HepG2 (cell line): ENCODE data around the gene TFDP1. TPM values are rescaled to one million over a fixed set of nuclear protein-coding genes. Genes with fewer than 3 reads are reported as not detected.

Source experiments
- ATAC-seq: fragments of 200-7000 bp; cut with Tn5 transposase; 3 replicates; pipeline ENCODE4 v1.9.1; 2020; ENCODE audit warnings: mild to moderate bottlenecking, moderate library complexity
- BruUV-seq: library from RNA; stranded (reverse); fragments of 400-500 nt; replicated peaks from 2 replicates; lab custom pipeline; 2021; lab: Mats Ljungman, UMichigan
- CTCF ChIA-PET: fragments of 300-600 bp; formaldehyde crosslinking; extraction: SDS; loops from one replicate; lab custom pipeline; 2021; ENCODE audit warnings: low total read pairs, inconsistent platforms, low intra/inter-chr PET ratio; lab: Yijun Ruan, JAX
- POLR2A ChIA-PET: fragments of 350-600 bp; sonication (Branson Sonifier 250); formaldehyde crosslinking; loops from one replicate; lab custom pipeline; 2020; ENCODE audit warnings: antibody characterized with exemption, inconsistent platforms; lab: Yijun Ruan, JAX
- DNase-seq: peaks from one replicate; pipeline ENCODE4 v3.0.0-alpha.2; 2015; ENCODE audit warnings: low spot score
- FAIRE-seq: peaks from 3 replicates; lab custom pipeline; 2011; peaks lifted over from hg19 to GRCh38; lab: Jason Lieb, UNC
- H2AFZ ChIP-seq: one replicate; pipeline ENCODE4 v1.6.1; 2011; ENCODE audit warnings: low read length, inconsistent platforms
- H3K27ac ChIP-seq: fragments of 300-600 bp; 3 replicates; pipeline ENCODE4 v1.8.0; 2011; ENCODE audit warnings: mixed run types, mild to moderate bottlenecking, mixed read lengths, low read length, inconsistent platforms; ENCODE audit not compliant: insufficient read depth; ENCODE audit errors: extremely low read length
- H3K27me3 ChIP-seq, 2 experiments: fragments of 200-600 bp in 1 of 2; 2 replicates in 1 of 2; 3 replicates in 1 of 2; pipeline versions ENCODE4 v1.6.0 to v1.8.0; 2011; ENCODE audit warnings: low read length in 2 of 2, mild to moderate bottlenecking in 2 of 2, moderate library complexity in 2 of 2, inconsistent platforms in 1 of 2; ENCODE audit not compliant: insufficient read depth in 2 of 2, control insufficient read depth in 1 of 2
- H3K36me3 ChIP-seq, 2 experiments: fragments of 200-600 bp in 1 of 2; replicated peaks in 1 of 2; 2 replicates in 1 of 2; 3 replicates in 1 of 2; pipeline versions ENCODE4 v1.5.1 to v1.8.0; 2011; ENCODE audit warnings: low read length in 2 of 2, inconsistent platforms in 1 of 2; ENCODE audit not compliant: insufficient read depth in 2 of 2, control insufficient read depth in 1 of 2
- H3K4me1 ChIP-seq: 2 replicates; pipeline ENCODE4 v1.5.1; 2012; ENCODE audit warnings: low read length, inconsistent platforms; ENCODE audit not compliant: insufficient read depth
- H3K4me2 ChIP-seq: 2 replicates; pipeline ENCODE4 v1.6.0; 2011; ENCODE audit warnings: low read depth, low read length, inconsistent platforms
- H3K4me3 ChIP-seq, 3 experiments: fragments of 200-600 bp in 1 of 3; sonication (generic), shearing (Covaris generic) in 1 of 3; replicated peaks in 1 of 3; 2 replicates each; pipeline ENCODE4 v1.5.1; 2011 to 2016; ENCODE audit warnings: low read length in 3 of 3, inconsistent platforms in 2 of 3, low read depth in 2 of 3, mild to moderate bottlenecking in 2 of 3, control low read depth in 1 of 3, mixed read lengths in 1 of 3; ENCODE audit not compliant: insufficient read depth in 1 of 3
- H3K79me2 ChIP-seq: one replicate; pipeline ENCODE4 v1.6.1; 2011; ENCODE audit warnings: low read length, inconsistent platforms; ENCODE audit not compliant: insufficient read depth
- H3K9ac ChIP-seq: 2 replicates; pipeline ENCODE4 v1.6.0; 2011; ENCODE audit warnings: mild to moderate bottlenecking, low read depth, low read length, inconsistent platforms; ENCODE audit not compliant: insufficient read depth
- H3K9me3 ChIP-seq: 2 replicates; pipeline ENCODE4 v1.5.1; 2012; ENCODE audit warnings: mild to moderate bottlenecking, low read length
- H4K20me1 ChIP-seq: 2 replicates; pipeline ENCODE4 v1.6.0; 2011; ENCODE audit warnings: inconsistent platforms, mild to moderate bottlenecking, low read length, moderate library complexity; ENCODE audit not compliant: insufficient read depth
- ARHGAP35 ChIP-seq: sonication (generic); formaldehyde crosslinking; IDR thresholded peaks from 2 replicates; pipeline ENCODE4 v1.9.0; 2022; ENCODE audit warnings: mild to moderate bottlenecking, inconsistent platforms, moderate library complexity, missing genetic modification reagents, borderline replicate concordance
- ATRX ChIP-seq: sonication (generic); formaldehyde crosslinking; IDR thresholded peaks from 2 replicates; pipeline ENCODE4 v1.4.0; 2020; ENCODE audit warnings: missing genetic modification reagents, borderline replicate concordance
- CSRNP2 ChIP-seq: sonication (generic); formaldehyde crosslinking; conservative IDR thresholded peaks from 2 replicates; pipeline ENCODE4 v1.8.0; 2022; ENCODE audit warnings: low read depth, missing genetic modification reagents
- ESRRA ChIP-seq: sonication (generic); formaldehyde crosslinking; IDR thresholded peaks from 2 replicates; pipeline ENCODE4 v1.5.1; 2020; ENCODE audit warnings: mild to moderate bottlenecking, low read depth, missing genetic modification reagents
- FOXK1 ChIP-seq: sonication (generic); formaldehyde crosslinking; IDR thresholded peaks from 2 replicates; pipeline ENCODE4 v1.4.0; 2020; ENCODE audit warnings: low read depth, missing genetic modification reagents, borderline replicate concordance
- GABPB1 ChIP-seq: IDR thresholded peaks from 2 replicates; pipeline ENCODE4 v1.6.1; 2016; ENCODE audit warnings: mild to moderate bottlenecking, missing genetic modification reagents, moderate library complexity, missing compliant biosample characterization
- GLMP ChIP-seq: sonication (generic); formaldehyde crosslinking; IDR thresholded peaks from 2 replicates; pipeline ENCODE4 v1.9.0; 2021; ENCODE audit warnings: missing genetic modification reagents, mild to moderate bottlenecking, borderline replicate concordance
- KMT2B ChIP-seq: IDR thresholded peaks from 2 replicates; pipeline ENCODE4 v1.6.1; 2016; ENCODE audit warnings: missing genetic modification reagents, missing compliant biosample characterization
- POLR2AphosphoS2 ChIP-seq: IDR thresholded peaks from 2 replicates; pipeline ENCODE4 v1.6.1; 2011; ENCODE audit warnings: low read depth, low read length, improper control_type of control experiment
- RORA ChIP-seq: sonication (generic); formaldehyde crosslinking; IDR thresholded peaks from 2 replicates; pipeline ENCODE4 v1.5.0; 2020; ENCODE audit warnings: mild to moderate bottlenecking, missing genetic modification reagents, moderate library complexity
- SP5 ChIP-seq: IDR thresholded peaks from 2 replicates; pipeline ENCODE4 v1.6.1; 2016; ENCODE audit warnings: low read depth, borderline replicate concordance
- ZBTB42 ChIP-seq: sonication (generic); formaldehyde crosslinking; IDR thresholded peaks from 2 replicates; pipeline ENCODE4 v1.5.0; 2020; ENCODE audit warnings: mild to moderate bottlenecking, missing genetic modification reagents
- ZNF547 ChIP-seq: sonication (generic); formaldehyde crosslinking; IDR thresholded peaks from 2 replicates; pipeline ENCODE4 v1.5.1; 2020; ENCODE audit warnings: mild to moderate bottlenecking, missing genetic modification reagents
- ZNF749 ChIP-seq: sonication (generic); formaldehyde crosslinking; IDR thresholded peaks from 2 replicates; pipeline ENCODE4 v1.8.0; 2022; ENCODE audit warnings: mild to moderate bottlenecking, missing genetic modification reagents, moderate library complexity, borderline replicate concordance
- WGBS: methylation state at CpG from one replicate; pipeline ENCODE4 v1.1.6; 2017; ENCODE audit warnings: low lambda C conversion rate; 5-methylcytosine and 5-hydroxymethylcytosine counted together
- in situ Hi-C: cut with HindIII; loops from 2 replicates; pipeline ENCODE4 v1.10.0; 2017; ENCODE audit warnings: low pct_unique_long_range_greater_than_20kb; ENCODE audit not compliant: extremely low pct_ligation_motif_present
- intact Hi-C: fragments of 100-400 bp; cut with micrococcal nuclease; formaldehyde crosslinking; loops from one replicate; pipeline ENCODE4 v1.10.0; 2022; ENCODE audit not compliant: unreplicated experiment
- polyA plus RNA-seq, 8 experiments: library from polyadenylated mRNA; depleted of rRNA in 3 of 8; stranded (reverse) in 7 of 8; unstranded in 1 of 8; fragments of >200 nt; fragmentation: Illumina TruSeq in 4 of 8; extraction: Trizol in 4 of 8; gene quantifications; 2 replicates each; pipeline versions ENCODE4 v1.2.1 to v1.2.3, GENCODE V29; 2011 to 2016; ENCODE audit warnings: low read depth in 4 of 8, missing spikeins in 1 of 8, mixed read lengths in 1 of 8; ENCODE audit not compliant: insufficient read depth in 1 of 8
- total RNA-seq, 5 experiments: library from RNA; depleted of rRNA; stranded (reverse); fragments of >200 nt; fragmentation: Illumina TruSeq; extraction: Trizol; gene quantifications; 2 replicates each; pipeline ENCODE4 v1.2.3, GENCODE V29; 2016; ENCODE audit warnings: low read depth in 1 of 5

The TFDP1 gene
- total and polyA plus RNA-seq, 2 of the 13 experiments (the other 11 are each of a cell fraction or from before 2014, with no cell fraction given), result 38.0 to 84.2 TPM

- H2AFZ ChIP-seq, result no peak overlapping the region
- TF ChIP-seq ZBTB42 (CRISPR knock-in tag), result no peak
- H3K27ac ChIP-seq, result no peak overlapping the region
- H3K27me3 ChIP-seq, result no peaks in the 10 kb centered on the region
- intact Hi-C loops (no loop called here), in situ Hi-C loops (no loop called here)
- peaks cover 13 to 45% of the 10 kb centered on the region in 2 experiments for H3K36me3 ChIP-seq
- FAIRE-seq (no peak), DNase-seq (no peak), ATAC-seq (no peak)
- no peak overlapping the region for H3K9ac ChIP-seq
- CTCF ChIA-PET, result no interaction called here
- no peaks in the 10 kb centered on the region for H3K9me3 ChIP-seq
- H3K4me3 ChIP-seq, result no peak overlapping the region
- BruUV-seq, result no TSS peak
- no peak overlapping the region for H3K4me2 ChIP-seq
- no peaks in the 10 kb centered on the region for H3K4me1 ChIP-seq
- WGBS, result 97% methylated on average over 7 of the region's 7 CpGs
- no peaks in the 10 kb centered on the region for H3K79me2 ChIP-seq
- no peaks in the 10 kb centered on the region for H4K20me1 ChIP-seq
- POLR2A ChIA-PET, result no interaction called here
Observed at GRCh38 chr13:113641426-113641825, 56.9 kb downstream of the TFDP1 start.

DNA sequence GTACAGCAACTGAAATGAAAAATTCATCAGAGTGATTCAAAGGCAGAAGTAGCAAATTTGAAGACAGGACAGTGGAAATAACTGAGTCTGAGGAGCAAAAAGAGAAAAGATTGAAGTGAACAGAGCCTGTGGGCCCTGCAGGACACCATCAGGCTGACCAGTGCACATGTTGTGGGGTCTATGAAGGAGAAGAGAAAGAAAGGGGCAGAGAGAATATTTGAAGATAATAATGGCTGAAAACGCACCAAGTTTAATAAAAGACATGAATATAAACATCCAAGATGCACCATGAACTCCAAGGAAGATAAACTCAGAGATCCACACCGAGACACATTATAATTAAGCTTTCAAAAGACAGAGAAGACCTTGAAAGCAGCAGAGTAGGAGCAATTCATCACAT lies 58.0 kb downstream of the TFDP1 start:
- ATAC-seq (no peak), DNase-seq (no peak), FAIRE-seq (no peak)
- ChIA-PET CTCF (no interaction called here), POLR2A (no interaction called here)
- H3K27ac ChIP-seq, result no peak overlapping the region
- H3K79me2 ChIP-seq, result no peaks in the 10 kb centered on the region
- H3K4me2 ChIP-seq, result no peak overlapping the region
- H3K9ac ChIP-seq, result no peak overlapping the region
- H3K27me3 ChIP-seq, result no peaks in the 10 kb centered on the region
- no peak overlapping the region for H3K4me3 ChIP-seq
- H3K9me3 ChIP-seq, result no peaks in the 10 kb centered on the region
- H3K4me1 ChIP-seq, result no peaks in the 10 kb centered on the region
- in situ Hi-C loops (no loop called here), intact Hi-C loops (no loop called here)
- no TSS peak for BruUV-seq
- H3K36me3 ChIP-seq, result peaks cover 8 to 33% of the 10 kb centered on the region in 2 experiments; a peak in 4 of 5 replicates
- 96% methylated on average over 2 of the region's 2 CpGs for WGBS
- no peak overlapping the region for H2AFZ ChIP-seq
- TF ChIP-seq FOXK1 (CRISPR knock-in tag), result no peak
- TF ChIP-seq GLMP (CRISPR knock-in tag), result no peak
- no peak for TF ChIP-seq ARHGAP35
- no peak for TF ChIP-seq ZNF547 (CRISPR knock-in tag)
- no peak for TF ChIP-seq RORA (CRISPR knock-in tag)
- TF ChIP-seq KMT2B (CRISPR knock-in tag), result no peak
- TF ChIP-seq SP5 (CRISPR knock-in tag), result no peak
- no peak for TF ChIP-seq ESRRA
- TF ChIP-seq ATRX, result no peak
- TF ChIP-seq CSRNP2 (CRISPR knock-in tag), result no peak
- no peak for TF ChIP-seq POLR2AphosphoS2
- TF ChIP-seq GABPB1, result no peak
- no peak for TF ChIP-seq ZNF749 (CRISPR knock-in tag)
- no peaks in the 10 kb centered on the region for H4K20me1 ChIP-seq
